ENCODE results near the gene RXRA.

Gene RXRA

GRCh38 chr9:134325096-134325812 is 1.0 kb upstream of the RXRA start:
- no peak for ATAC-seq
- DNase-seq = peak; percentile 22

- ATAC-seq (no peak), DNase-seq (no peak)
These were observed 708 bp downstream of the RXRA start for GRCh38 chr9:134326724-134327601.

GRCh38 chr9:134327671-134328231 is 1.5 kb downstream of the RXRA start:
- ATAC-seq (no peak), DNase-seq (no peak)

GRCh38 chr9:134328341-134328840 is 2.1 kb downstream of the RXRA start:
- DNase-seq (no peak), ATAC-seq (no peak)

GRCh38 chr9:134328841-134329575 is 2.8 kb downstream of the RXRA start:
- DNase-seq = no peak

GRCh38 chr9:134329576-134329855 is 3.3 kb downstream of the RXRA start:
- no peak for DNase-seq
- no peak for ATAC-seq

More at GRCh38 chr9:134328841-134329575, 2.8 kb downstream of the RXRA start:
- no peak for ATAC-seq

GRCh38 chr9:134329886-134330285 is 3.6 kb downstream of the RXRA start:
- ATAC-seq (no peak), DNase-seq (no peak)

- ATAC-seq (no peak), DNase-seq (no peak)
These were observed 4.3 kb downstream of the RXRA start for GRCh38 chr9:134330590-134330989.

GRCh38 chr9:134331186-134332025 is 5.2 kb downstream of the RXRA start:
- DNase-seq (no peak), ATAC-seq (no peak)

GRCh38 chr9:134332266-134332665 is 6.0 kb downstream of the RXRA start:
- DNase-seq (no peak), ATAC-seq (no peak)

- ATAC-seq (peak; percentile 6), DNase-seq (no peak)
These were observed 6.6 kb downstream of the RXRA start for GRCh38 chr9:134332841-134333233.

- no peak for DNase-seq
These were observed 7.1 kb downstream of the RXRA start for GRCh38 chr9:134333234-134333873.

GRCh38 chr9:134333874-134334581 is 7.8 kb downstream of the RXRA start:
- ATAC-seq = no peak
- DNase-seq = no peak

More at GRCh38 chr9:134333234-134333873, 7.1 kb downstream of the RXRA start:
- no peak for ATAC-seq

GRCh38 chr9:134335061-134335460 is 8.8 kb downstream of the RXRA start:
- no peak for DNase-seq
- no peak for ATAC-seq

GRCh38 chr9:134335486-134336220 is 9.4 kb downstream of the RXRA start:
- DNase-seq (no peak), ATAC-seq (no peak)

- no peak for DNase-seq
- no peak for ATAC-seq
These were observed 10.0 kb downstream of the RXRA start for GRCh38 chr9:134336228-134336627.

- no peak for DNase-seq
- ATAC-seq = no peak
These were observed 10.7 kb downstream of the RXRA start for GRCh38 chr9:134336924-134337323.

- DNase-seq (no peak), ATAC-seq (no peak)
These were observed 11.2 kb downstream of the RXRA start for GRCh38 chr9:134337469-134337868.

GRCh38 chr9:134338394-134339182 is 12.3 kb downstream of the RXRA start:
- DNase-seq (no peak), ATAC-seq (no peak)

All from stimulated activated naive CD8-positive, alpha-beta T cell treated with anti-CD3 and anti-CD28 coated beads, Interleukin-15, Interleukin-2, amounts not matched to agents 100 U/mL and 50 U/mL, for 24 hours (primary cell).